K562 (cell line): ENCODE data around the gene USP35. TPM values are rescaled to one million over a fixed set of nuclear protein-coding genes. Genes with fewer than 3 reads are reported as not detected.

ENCODE experiments used
- CBX8 ChIP-seq: fragments of 200-600 bp; sonication (generic); IDR thresholded peaks from 2 replicates; pipeline ENCODE4 v1.6.1; 2012; ENCODE audit warnings: borderline replicate concordance, mixed run types, low read depth, mild to moderate bottlenecking, moderate library complexity, mixed read lengths, low read length, control low read depth, inconsistent platforms; ENCODE audit not compliant: poor library complexity, severe bottlenecking; ENCODE audit errors: extremely low read depth
- CREBBP ChIP-seq: IDR thresholded peaks from one replicate; pipeline ENCODE4 v1.6.1; 2012; ENCODE audit warnings: low read depth, mild to moderate bottlenecking, control low read depth, inconsistent platforms, low read length
- DDX20 ChIP-seq: fragments of 450-650 bp; IDR thresholded peaks from 2 replicates; pipeline ENCODE4 v1.6.1; 2016; ENCODE audit warnings: missing genetic modification characterization, low read depth, mild to moderate bottlenecking, missing compliant biosample characterization, moderate library complexity
- IFI16 ChIP-seq: fragments of 250-450 bp; sonication (Bioruptor Pico); IDR thresholded peaks from 2 replicates; pipeline ENCODE4 v2.1.2; 2022; ENCODE audit warnings: mild to moderate bottlenecking, inconsistent platforms
- JUNB ChIP-seq: fragments of 450-650 bp; formaldehyde crosslinking; conservative IDR thresholded peaks from 2 replicates; pipeline ENCODE4 v1.4.0; 2020; ENCODE audit warnings: mild to moderate bottlenecking
- KLF16 ChIP-seq: IDR thresholded peaks from 2 replicates; pipeline ENCODE4 v1.6.1; 2016; ENCODE audit warnings: antibody characterized with exemption
- NFXL1 ChIP-seq: fragments of 450-650 bp; formaldehyde crosslinking; IDR thresholded peaks from 2 replicates; pipeline ENCODE4 v1.4.0; 2021; ENCODE audit warnings: mild to moderate bottlenecking
- NKRF ChIP-seq: fragments of 450-650 bp; IDR thresholded peaks from 2 replicates; pipeline ENCODE4 v1.6.1; 2016; ENCODE audit warnings: borderline replicate concordance
- SIN3A ChIP-seq, 2 experiments: fragments of 150-350 bp in 1 of 2; IDR thresholded peaks; 2 replicates each; pipeline ENCODE4 v1.6.1; 2011 to 2016; ENCODE audit warnings: borderline replicate concordance in 2 of 2, low read depth in 2 of 2, low read length in 2 of 2, mild to moderate bottlenecking in 2 of 2, moderate library complexity in 2 of 2; ENCODE audit not compliant: control insufficient read depth in 1 of 2
- SNIP1 ChIP-seq: fragments of 450-650 bp; IDR thresholded peaks from 2 replicates; pipeline ENCODE4 v1.7.1; 2017; ENCODE audit warnings: low read depth, mild to moderate bottlenecking
- TFE3 ChIP-seq: fragments of 450-650 bp; formaldehyde crosslinking; IDR thresholded peaks from 2 replicates; pipeline ENCODE4 v1.4.0; 2020; ENCODE audit warnings: mild to moderate bottlenecking, mixed read lengths
- THRB ChIP-seq: fragments of 450-650 bp; formaldehyde crosslinking; conservative IDR thresholded peaks from 2 replicates; pipeline ENCODE4 v1.4.0; 2022; ENCODE audit warnings: mild to moderate bottlenecking, missing genetic modification characterization
- TOE1 ChIP-seq, 2 experiments: fragments of 450-650 bp in 1 of 2; sonication (generic) in 1 of 2; formaldehyde crosslinking in 1 of 2; IDR thresholded peaks; 2 replicates each; pipeline versions ENCODE4 v1.7.1 to v1.8.0; 2016 to 2022; ENCODE audit warnings: borderline replicate concordance in 2 of 2, mild to moderate bottlenecking in 2 of 2, antibody characterized with exemption in 1 of 2, inconsistent platforms in 1 of 2, low read depth in 1 of 2, missing genetic modification reagents in 1 of 2, moderate library complexity in 1 of 2
- U2AF2 ChIP-seq: fragments of 200-400 bp; formaldehyde crosslinking; optimal IDR thresholded peaks from 2 replicates; pipeline ENCODE3; 2017; ENCODE audit warnings: low read depth, mild to moderate bottlenecking, low read length
- ZNF23 ChIP-seq: fragments of 250-450 bp; sonication (Bioruptor Pico); IDR thresholded peaks from 2 replicates; pipeline ENCODE4 v1.4.0; 2020; ENCODE audit warnings: mild to moderate bottlenecking
- ZNF263 ChIP-seq: sonication (generic); formaldehyde crosslinking; IDR thresholded peaks from 2 replicates; pipeline ENCODE4 v1.8.0; 2022; ENCODE audit warnings: mild to moderate bottlenecking, missing genetic modification reagents, borderline replicate concordance
- ZNF707 ChIP-seq: fragments of 250-450 bp; sonication (Bioruptor Pico); conservative IDR thresholded peaks from 2 replicates; pipeline ENCODE4 v1.8.0; 2022; ENCODE audit warnings: inconsistent platforms, mild to moderate bottlenecking, moderate library complexity
- ZNF778 ChIP-seq: fragments of 450-650 bp; formaldehyde crosslinking; IDR thresholded peaks from 2 replicates; pipeline ENCODE4 v1.4.0; 2020; ENCODE audit warnings: mild to moderate bottlenecking, moderate library complexity
- ZNF830 ChIP-seq: fragments of 250-450 bp; sonication (Bioruptor Pico); IDR thresholded peaks from 2 replicates; pipeline ENCODE4 v1.5.0; 2021; ENCODE audit warnings: mild to moderate bottlenecking
- polyA plus RNA-seq, 8 experiments: library from polyadenylated mRNA; depleted of rRNA in 4 of 8; stranded (reverse) in 5 of 8; unstranded in 3 of 8; fragments of >200 nt; fragmentation: Nextera tagmentation in 2 of 8; fragmentation: Illumina TruSeq in 1 of 8; extraction: Ambion mirVana in 2 of 8; extraction: Trizol in 1 of 8; gene quantifications; 2 replicates each; pipeline versions ENCODE4 v1.2.1 to v1.2.3, GENCODE V29; 2011 to 2014; ENCODE audit warnings: inconsistent platforms in 1 of 8, missing spikeins in 1 of 8
- total RNA-seq, 7 experiments: library from RNA; depleted of rRNA in 6 of 7; stranded (reverse); fragments of >200 nt in 6 of 7; fragmentation: Illumina TruSeq in 2 of 7; extraction: Trizol in 2 of 7; gene quantifications; 2 replicates each; pipeline versions ENCODE4 v1.2.1 to v1.2.3, GENCODE V29; 2011 to 2021; ENCODE audit warnings: low replicate concordance in 1 of 7
- TF ChIP-seq, protein P1 (sequence below): conservative IDR thresholded peaks from 2 replicates; pipeline ENCODE4 v1.6.1; 2011; ENCODE audit warnings: low read depth, mild to moderate bottlenecking, low read length; ENCODE audit not compliant: control insufficient read depth

The USP35 gene
- total and polyA plus RNA-seq, 9 of the 15 experiments (the other 6 are each of a cell fraction or from before 2014, with no cell fraction given) = 0.01 to 4.8 (median 3.6) TPM

- TF ChIP-seq, protein P1, sequence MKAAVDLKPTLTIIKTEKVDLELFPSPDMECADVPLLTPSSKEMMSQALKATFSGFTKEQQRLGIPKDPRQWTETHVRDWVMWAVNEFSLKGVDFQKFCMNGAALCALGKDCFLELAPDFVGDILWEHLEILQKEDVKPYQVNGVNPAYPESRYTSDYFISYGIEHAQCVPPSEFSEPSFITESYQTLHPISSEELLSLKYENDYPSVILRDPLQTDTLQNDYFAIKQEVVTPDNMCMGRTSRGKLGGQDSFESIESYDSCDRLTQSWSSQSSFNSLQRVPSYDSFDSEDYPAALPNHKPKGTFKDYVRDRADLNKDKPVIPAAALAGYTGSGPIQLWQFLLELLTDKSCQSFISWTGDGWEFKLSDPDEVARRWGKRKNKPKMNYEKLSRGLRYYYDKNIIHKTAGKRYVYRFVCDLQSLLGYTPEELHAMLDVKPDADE = peak; percentile 88; the same call in 1 of the 2 replicates
- TF ChIP-seq TOE1 (IDR thresholded peaks at IDR 0.05; ENCODE audit: borderline replicate concordance) (no peak), TOE1 (CRISPR knock-in tag; IDR thresholded peaks at IDR 0.05; ENCODE audit: borderline replicate concordance, low read depth) (no peak), NFXL1 (CRISPR knock-in tag) (no peak), ZNF263 (CRISPR knock-in tag) (no peak), TFE3 (CRISPR knock-in tag) (no peak), SNIP1 (no peak), CREBBP (no peak), U2AF2 (no peak), DDX20 (tag) (no peak), ZNF778 (CRISPR knock-in tag) (no peak), SIN3A (IDR thresholded peaks at IDR 0.05; ENCODE audit: borderline replicate concordance in 2 of 2, control insufficient read depth in 1 of 2, low read depth in 2 of 2, low read length in 2 of 2) (peak in 1 of 2 experiments; percentile 79; a peak in 1 of 4 replicates), ZNF23 (no peak), JUNB (CRISPR knock-in tag) (no peak), NKRF (peak; percentile 95), THRB (no peak), ZNF707 (CRISPR knock-in tag) (0 out of 2 replicates have a peak, but pooled peaks have one; percentile 11), CBX8 (no peak), ZNF830 (CRISPR knock-in tag) (no peak), KLF16 (no peak), IFI16 (CRISPR knock-in tag) (no peak)
Measured at GRCh38 chr11:78139422-78140391, 49.0 kb upstream of the USP35 start, which contains the start of gene ALG8 (continued).
